ENCODE measurements around the gene OTUB1. TPM values are rescaled to one million over a fixed set of nuclear protein-coding genes. Genes with fewer than 3 reads are reported as not detected.
"Not testable (repeated sequence)": the region's sequence is repeated elsewhere in the genome, so short reads cannot be mapped to it uniquely, and the experiment has no call there.

Gene OTUB1
- total RNA-seq, 1 donor = 33.6 TPM

DNA sequence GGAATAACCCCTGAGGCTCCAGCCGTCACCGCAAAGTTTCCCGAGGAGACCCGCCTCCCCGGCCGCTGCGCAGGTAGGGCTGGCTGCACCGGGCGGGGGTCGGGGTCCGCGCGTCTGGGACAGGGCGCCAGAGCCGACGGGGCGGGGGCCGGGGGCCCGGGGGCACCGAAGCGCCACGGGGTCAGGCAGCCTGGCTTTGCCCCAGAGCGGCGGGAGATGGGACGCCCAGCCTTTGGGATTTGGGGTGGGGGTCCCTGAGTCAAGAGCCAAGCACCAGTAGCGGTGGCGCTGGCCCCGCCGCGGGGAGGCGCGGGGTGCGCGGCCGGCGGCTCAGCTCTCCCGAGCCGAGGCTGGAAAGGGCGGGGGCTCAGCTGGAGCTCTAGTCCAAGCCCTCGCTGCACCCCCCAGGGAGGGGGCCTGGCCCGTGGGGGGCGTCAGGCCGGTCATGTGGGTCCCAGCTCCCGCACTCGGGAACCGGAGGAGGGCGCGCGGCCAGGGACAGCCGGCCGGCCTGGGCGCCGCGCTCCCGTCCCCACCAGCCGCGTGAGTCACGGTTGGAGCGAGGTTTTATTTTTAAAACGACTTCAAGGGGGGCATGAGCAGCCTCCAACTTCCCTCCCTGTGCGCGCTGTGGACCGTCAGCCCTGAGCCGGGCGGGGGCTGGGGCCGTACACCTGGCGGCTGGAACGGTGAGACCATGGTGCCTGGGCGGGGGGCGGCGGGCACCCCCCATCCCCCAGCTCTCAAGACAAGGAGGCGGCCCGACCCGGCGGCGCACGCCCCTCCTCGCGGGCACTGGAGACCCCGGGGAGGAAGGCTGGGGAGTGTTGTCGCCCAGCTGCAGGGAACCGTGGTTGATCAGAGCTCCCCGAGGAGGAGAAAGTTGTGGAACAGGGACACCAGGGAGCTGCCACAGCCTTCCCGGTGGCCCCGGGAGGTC, 50.1 kb downstream of the OTUB1 start:
- peaks cover 23% of the 10 kb centered on the region for H3K27me3 ChIP-seq (ENCODE audit: insufficient read depth, low read length)

GRCh38 chr11:64037027-64037634, 50.9 kb downstream of the OTUB1 start:
- Histone ChIP-seq H3K9me3 (ENCODE audit: low read depth, low read length) (no peaks in the 10 kb centered on the region), H3K4me1 (ENCODE audit: insufficient read depth, low read length) (no peaks in the 10 kb centered on the region), H3K27me3 (ENCODE audit: insufficient read depth, low read length) (peaks cover 23% of the 10 kb centered on the region), H3K4me3 (ENCODE audit: low read length) (no peak overlapping the region)

More for the DNA sequence above, 50.1 kb downstream of the OTUB1 start:
- no peaks in the 10 kb centered on the region for H3K4me1 ChIP-seq (ENCODE audit: insufficient read depth, low read length)
- H3K9me3 ChIP-seq (ENCODE audit: low read depth, low read length) = no peaks in the 10 kb centered on the region
- H3K4me3 ChIP-seq (ENCODE audit: low read length) = no peak overlapping the region

DNA sequence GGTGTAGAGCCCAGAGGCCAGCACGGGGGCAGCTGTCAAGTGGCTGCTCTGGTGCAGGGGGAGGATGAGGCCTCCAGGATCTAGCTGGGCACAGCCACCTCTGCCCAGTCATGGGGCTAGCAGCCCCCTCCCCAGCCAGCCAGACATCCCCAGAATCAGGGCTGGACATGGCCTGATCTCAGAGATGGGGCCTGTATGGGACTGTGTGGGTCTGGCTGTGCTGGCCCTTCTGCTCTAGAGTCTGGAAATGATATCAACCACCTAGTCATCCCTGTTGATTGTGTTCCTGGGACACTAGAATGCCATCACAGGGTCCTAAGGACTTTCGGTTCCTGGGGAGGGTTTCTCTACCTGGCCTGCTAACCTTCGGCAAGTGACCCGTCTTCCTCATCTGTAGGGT, 52.3 kb downstream of the OTUB1 start:
- Histone ChIP-seq H3K4me1 (ENCODE audit: insufficient read depth, low read length) (no peaks in the 10 kb centered on the region), H3K27me3 (ENCODE audit: insufficient read depth, low read length) (peaks cover 23% of the 10 kb centered on the region), H3K9me3 (ENCODE audit: low read depth, low read length) (no peaks in the 10 kb centered on the region), H3K4me3 (ENCODE audit: low read length) (no peak overlapping the region)

DNA sequence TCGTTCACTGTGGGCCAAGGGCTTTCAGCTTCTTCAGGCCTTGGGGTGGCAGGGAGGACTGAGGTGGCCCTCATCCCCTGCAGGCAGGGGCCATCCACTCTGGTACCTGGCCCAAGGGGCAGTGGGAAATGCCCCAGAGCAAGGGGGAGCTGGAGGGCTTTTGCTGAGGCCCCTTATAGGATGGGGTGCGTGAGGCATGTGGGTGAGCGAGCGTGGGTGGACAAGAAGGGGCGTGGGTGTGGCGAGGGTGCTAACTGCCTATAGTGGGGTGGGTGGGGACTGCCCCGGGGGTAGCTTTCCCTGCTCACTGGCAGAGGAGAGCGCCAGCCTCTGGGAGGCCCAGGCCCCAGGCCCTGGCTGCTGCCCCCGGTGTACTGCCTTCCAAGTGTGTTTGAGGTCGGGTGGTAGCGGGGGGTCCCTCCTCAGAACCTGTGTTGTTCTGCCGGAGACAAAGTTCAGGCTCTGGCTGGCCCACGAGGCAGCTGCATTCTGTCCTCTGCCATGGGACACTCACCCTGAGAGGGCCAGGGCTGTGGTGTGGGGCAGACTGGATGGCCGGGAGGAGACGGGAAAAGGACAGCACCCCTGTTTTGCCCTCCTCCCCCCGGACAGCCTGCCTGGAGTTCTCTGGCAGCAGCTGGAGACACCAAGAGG, 52.9 kb downstream of the OTUB1 start:
- H3K4me1 ChIP-seq (ENCODE audit: insufficient read depth, low read length) = no peaks in the 10 kb centered on the region
- no peak overlapping the region for H3K4me3 ChIP-seq (ENCODE audit: low read length)
- H3K27me3 ChIP-seq (ENCODE audit: insufficient read depth, low read length) = peaks cover 20% of the 10 kb centered on the region
- H3K9me3 ChIP-seq (ENCODE audit: low read depth, low read length) = no peaks in the 10 kb centered on the region

DNA sequence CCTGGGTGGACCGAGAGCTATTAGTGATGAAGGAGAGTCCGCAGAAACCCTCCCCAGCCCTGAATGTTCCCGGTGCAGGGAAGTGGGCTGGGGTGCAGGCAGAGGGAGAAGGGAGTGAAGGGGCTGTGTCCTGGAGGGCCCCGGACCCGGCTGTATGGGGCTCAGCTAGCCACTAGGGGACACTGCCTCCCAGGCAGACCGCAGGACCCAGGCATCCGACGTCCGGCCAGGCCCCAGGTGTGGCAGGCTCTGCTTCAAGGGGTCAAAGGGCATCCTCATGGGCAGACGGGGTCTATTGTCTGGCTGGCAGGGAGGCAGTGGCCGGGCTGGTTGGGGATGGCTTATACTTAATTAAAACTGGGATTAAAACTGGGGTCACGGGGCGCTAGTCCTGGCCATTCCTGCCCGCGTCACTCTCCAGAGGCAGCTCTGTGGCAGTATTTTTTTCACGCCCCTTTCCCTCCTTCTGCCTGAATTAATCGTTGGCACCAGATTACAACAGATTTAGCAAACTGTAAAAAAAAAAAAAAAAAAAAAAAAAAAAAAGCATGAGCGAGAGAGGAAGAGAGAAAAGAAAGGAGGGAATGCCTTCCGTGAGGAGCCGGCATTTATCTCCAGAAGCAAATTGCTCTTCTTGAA, 54.6 kb downstream of the OTUB1 start:
- no peaks in the 10 kb centered on the region for H3K4me1 ChIP-seq (ENCODE audit: insufficient read depth, low read length)
- no peaks in the 10 kb centered on the region for H3K9me3 ChIP-seq (ENCODE audit: low read depth, low read length)
- H3K27me3 ChIP-seq (ENCODE audit: insufficient read depth, low read length) = peaks cover 9% of the 10 kb centered on the region
- H3K4me3 ChIP-seq (ENCODE audit: low read length) = no peak overlapping the region

- no peak overlapping the region for H3K4me3 ChIP-seq (ENCODE audit: low read length)
- no peaks in the 10 kb centered on the region for H3K4me1 ChIP-seq (ENCODE audit: insufficient read depth, low read length)
- H3K9me3 ChIP-seq (ENCODE audit: low read depth, low read length) = no peaks in the 10 kb centered on the region
- peaks cover 6% of the 10 kb centered on the region for H3K27me3 ChIP-seq (ENCODE audit: insufficient read depth, low read length)
Observed at GRCh38 chr11:64041846-64042245, 55.6 kb downstream of the OTUB1 start.

- Histone ChIP-seq H3K4me3 (ENCODE audit: low read length) (no peak overlapping the region), H3K9me3 (ENCODE audit: low read depth, low read length) (no peaks in the 10 kb centered on the region), H3K4me1 (ENCODE audit: insufficient read depth, low read length) (no peaks in the 10 kb centered on the region), H3K27me3 (ENCODE audit: insufficient read depth, low read length) (peaks cover 3% of the 10 kb centered on the region)
Observed at GRCh38 chr11:64042301-64042700, 56.1 kb downstream of the OTUB1 start.

GRCh38 chr11:64043545-64043944, 57.3 kb downstream of the OTUB1 start:
- no peaks in the 10 kb centered on the region for H3K9me3 ChIP-seq (ENCODE audit: low read depth, low read length)
- no peak overlapping the region for H3K4me3 ChIP-seq (ENCODE audit: low read length)
- H3K4me1 ChIP-seq (ENCODE audit: insufficient read depth, low read length) = no peaks in the 10 kb centered on the region
- H3K27me3 ChIP-seq (ENCODE audit: insufficient read depth, low read length) = no peaks in the 10 kb centered on the region

- no peaks in the 10 kb centered on the region for H3K9me3 ChIP-seq (ENCODE audit: low read depth, low read length)
- no peaks in the 10 kb centered on the region for H3K4me1 ChIP-seq (ENCODE audit: insufficient read depth, low read length)
- H3K27me3 ChIP-seq (ENCODE audit: insufficient read depth, low read length) = no peaks in the 10 kb centered on the region
- H3K4me3 ChIP-seq (ENCODE audit: low read length) = no peak overlapping the region
Observed at GRCh38 chr11:64044730-64045393, 58.6 kb downstream of the OTUB1 start.

- Histone ChIP-seq H3K27me3 (ENCODE audit: insufficient read depth, low read length) (no peaks in the 10 kb centered on the region), H3K9me3 (ENCODE audit: low read depth, low read length) (no peaks in the 10 kb centered on the region), H3K4me3 (ENCODE audit: low read length) (no peak overlapping the region), H3K4me1 (ENCODE audit: insufficient read depth, low read length) (no peaks in the 10 kb centered on the region)
Observed at GRCh38 chr11:64045700-64046099, 59.5 kb downstream of the OTUB1 start.

DNA sequence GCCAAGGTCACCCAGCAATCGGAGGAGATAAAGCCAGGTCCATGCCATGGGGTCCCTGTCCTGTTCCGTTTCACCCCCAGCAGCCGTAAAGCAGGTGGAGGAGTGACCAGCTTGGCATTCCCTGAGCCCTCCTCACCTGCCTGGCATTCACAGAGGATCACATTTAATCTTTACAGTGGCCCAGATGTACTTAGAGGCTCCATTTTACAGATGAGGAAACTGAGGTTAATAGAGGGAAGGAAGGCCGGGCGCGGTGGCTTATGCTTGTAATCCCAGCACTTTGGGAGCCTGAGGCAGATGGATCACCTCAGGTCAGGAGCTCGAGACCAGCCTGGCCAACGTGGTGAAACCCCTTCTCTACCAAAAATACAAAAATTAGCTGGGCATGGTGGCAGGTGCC, 61.1 kb downstream of the OTUB1 start:
- not testable (repeated sequence) for H3K4me3 ChIP-seq (ENCODE audit: low read length); H3K9me3 ChIP-seq (ENCODE audit: low read depth, low read length); H3K4me1 ChIP-seq (ENCODE audit: insufficient read depth, low read length); H3K27me3 ChIP-seq (ENCODE audit: insufficient read depth, low read length)

Other genes with a start within 250 kb of the OTUB1 start
- 2.6 TPM for gene ZFTA, start 217.7 kb upstream of the OTUB1 start, total RNA-seq
- 3.0 TPM for gene SPINDOC, start 173.0 kb upstream of the OTUB1 start, total RNA-seq
- 19.4 TPM for gene MARK2, start 147.3 kb upstream of the OTUB1 start, total RNA-seq
- gene RCOR2, start 69.3 kb upstream of the OTUB1 start, total RNA-seq = not detected
- 5.2 TPM for gene NAA40, start 47.4 kb upstream of the OTUB1 start, total RNA-seq
- 173 TPM for gene COX8A, start 11.8 kb upstream of the OTUB1 start, total RNA-seq
- not detected for gene FLRT1, start 49.5 kb downstream of the OTUB1 start, total RNA-seq
- 4.0 TPM for gene MACROD1, start 179.7 kb downstream of the OTUB1 start, total RNA-seq
- gene STIP1, start 199.7 kb downstream of the OTUB1 start, total RNA-seq = 36.8 TPM
- gene FERMT3, start 220.3 kb downstream of the OTUB1 start, total RNA-seq = 105 TPM
- 5.2 TPM for gene TRPT1, start 239.7 kb downstream of the OTUB1 start, total RNA-seq
- 19.4 TPM for gene NUDT22, start 239.8 kb downstream of the OTUB1 start, total RNA-seq
- 13.1 TPM for gene DNAJC4, start 244.1 kb downstream of the OTUB1 start, total RNA-seq
- gene VEGFB, start 248.1 kb downstream of the OTUB1 start, total RNA-seq = 9.1 TPM